ENCODE data around the gene PARVA.

PARVA gene

DNA sequence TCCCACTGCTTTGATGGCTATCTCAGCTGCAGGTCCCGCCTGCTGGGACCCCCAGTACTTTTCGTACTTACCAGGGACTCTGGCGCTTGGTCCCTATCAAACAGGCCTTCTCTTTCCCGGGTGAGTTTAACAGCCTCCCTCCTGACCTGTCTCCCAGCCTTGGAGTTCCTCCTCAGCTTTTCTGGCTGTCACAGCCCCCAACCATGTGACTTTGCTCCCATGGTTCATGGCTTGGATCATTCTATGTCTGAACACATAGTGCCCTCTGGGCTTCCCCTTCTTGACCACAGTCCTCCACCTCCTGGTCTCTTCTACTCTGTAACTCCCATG lies 56.9 kb downstream of the PARVA start:
- no peak for DNase-seq

DNA sequence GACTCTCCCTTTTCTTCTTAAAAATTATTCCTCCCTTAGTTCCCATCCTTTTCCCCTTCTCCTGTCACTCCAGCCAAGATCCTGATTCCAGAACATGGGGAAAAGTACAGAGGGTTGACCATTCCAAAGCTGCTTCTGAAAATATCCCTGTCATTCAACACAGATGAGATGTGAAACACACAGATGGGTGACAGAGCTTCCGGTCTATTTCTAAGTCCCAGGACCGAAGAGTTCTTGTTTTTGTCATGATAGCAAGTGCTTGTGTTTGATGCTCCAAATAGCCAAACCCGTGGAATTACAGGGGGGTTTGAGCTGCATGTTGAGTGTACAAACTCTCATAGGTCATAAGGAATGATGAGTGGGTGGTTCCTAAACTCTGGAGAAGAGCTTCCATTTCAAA lies 57.9 kb downstream of the PARVA start:
- DNase-seq, result no peak

DNA sequence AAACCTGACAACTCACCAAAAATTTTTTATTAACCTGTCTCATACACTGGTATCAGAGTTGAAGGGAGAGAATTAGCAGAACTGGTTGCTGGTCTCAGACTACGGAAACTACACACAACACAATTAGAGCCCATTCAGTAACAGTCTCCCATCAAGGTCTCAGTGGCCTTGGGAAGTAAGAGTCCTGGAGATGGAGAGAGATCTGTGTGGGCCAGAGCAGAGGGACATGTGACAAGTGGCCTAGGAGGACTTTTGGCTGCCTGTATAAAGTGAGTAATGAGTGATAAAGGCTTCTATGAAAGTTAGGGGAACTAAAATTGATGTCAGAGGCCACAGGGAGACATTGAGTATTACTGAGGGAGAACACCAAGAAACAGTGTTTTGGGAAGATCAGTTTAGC lies 58.9 kb downstream of the PARVA start:
- no peak for DNase-seq

DNA sequence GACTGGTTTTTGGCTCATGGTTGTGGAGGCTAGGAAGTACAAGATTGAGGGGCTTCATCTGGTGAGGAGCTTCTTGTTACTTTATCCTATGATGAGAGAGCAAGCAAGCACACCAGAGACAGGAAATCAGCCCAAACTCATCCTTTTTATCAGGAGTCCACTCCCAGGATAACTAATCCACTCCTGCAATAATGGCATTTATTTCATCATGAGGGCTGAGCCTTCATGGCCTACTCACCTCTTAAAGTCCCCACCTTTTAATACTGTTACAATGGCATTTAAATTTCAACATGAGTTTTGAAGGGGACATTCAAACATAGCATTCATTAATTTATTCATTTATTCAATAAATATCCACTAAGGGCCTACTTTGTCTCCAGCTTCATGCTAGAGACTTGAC lies 60.9 kb downstream of the PARVA start:
- DNase-seq, result no peak

DNA sequence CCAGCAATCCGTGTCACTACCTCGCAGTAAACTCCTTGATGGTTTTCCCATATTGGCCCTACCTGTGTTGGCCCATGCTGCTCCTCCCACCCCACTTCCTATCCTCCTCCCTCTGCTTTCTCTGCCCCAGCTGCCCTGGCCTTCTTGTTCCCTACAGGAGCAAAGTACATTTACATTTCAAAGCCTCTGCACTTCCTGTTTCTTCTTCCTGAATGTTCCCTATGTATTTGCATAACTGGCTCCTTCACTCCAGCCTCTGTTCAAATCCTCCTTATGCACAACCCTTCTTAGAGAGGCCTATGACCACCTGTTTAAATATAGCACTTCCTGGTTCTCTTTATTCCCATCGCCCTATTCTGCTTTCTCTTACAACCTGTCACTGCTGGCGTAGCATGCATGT lies 62.2 kb downstream of the PARVA start:
- no peak for DNase-seq

DNA sequence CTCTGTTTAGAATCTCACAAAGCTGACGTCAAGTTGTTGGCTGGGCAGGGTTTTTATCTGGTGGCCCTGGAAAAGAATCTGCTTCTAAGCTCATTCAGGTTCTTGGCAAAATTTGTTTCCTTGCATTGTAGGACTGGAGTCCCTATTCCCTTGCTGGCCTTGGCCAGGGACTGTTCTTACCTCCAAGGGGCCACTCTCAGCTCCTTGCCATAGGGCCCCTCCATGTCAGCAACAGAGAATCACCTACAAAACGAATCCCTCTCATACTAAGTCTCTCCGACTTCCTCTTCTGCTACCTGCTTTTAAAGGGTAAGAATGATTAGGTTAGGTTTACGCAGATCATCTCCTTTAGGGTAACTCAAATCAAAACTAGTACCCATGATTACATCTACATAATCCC lies 63.2 kb downstream of the PARVA start:
- DNase-seq, result no peak

DNA sequence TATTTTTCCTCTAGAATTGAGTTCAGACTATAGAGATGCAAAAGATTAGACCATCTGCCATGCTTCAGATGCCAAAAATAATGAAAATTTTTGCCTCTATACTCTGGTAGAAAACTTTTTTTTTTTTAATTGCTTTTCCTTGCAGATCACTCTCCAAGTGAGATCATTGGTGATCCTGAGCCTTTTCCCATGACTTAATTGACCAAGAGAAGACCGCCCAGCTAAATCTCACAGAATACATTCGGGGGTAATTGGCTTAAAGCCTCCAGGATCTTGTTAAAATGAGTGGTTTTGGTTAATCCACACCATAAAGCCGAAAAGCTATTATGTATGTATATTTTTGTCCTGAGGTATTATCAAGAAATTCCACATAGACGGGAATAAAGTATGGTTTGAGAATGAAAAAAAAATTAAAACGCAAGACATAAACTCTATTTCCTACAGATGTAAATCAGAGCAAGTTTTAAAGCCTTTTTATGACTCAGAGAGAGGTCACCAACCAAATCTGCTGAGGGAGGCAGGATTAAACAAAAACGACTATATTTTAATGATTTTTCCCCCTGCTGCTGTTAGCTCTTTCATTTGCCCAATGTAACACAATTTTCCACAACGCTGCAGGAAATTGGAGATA lies 64.0 kb downstream of the PARVA start:
- DNase-seq, result no peak

DNA sequence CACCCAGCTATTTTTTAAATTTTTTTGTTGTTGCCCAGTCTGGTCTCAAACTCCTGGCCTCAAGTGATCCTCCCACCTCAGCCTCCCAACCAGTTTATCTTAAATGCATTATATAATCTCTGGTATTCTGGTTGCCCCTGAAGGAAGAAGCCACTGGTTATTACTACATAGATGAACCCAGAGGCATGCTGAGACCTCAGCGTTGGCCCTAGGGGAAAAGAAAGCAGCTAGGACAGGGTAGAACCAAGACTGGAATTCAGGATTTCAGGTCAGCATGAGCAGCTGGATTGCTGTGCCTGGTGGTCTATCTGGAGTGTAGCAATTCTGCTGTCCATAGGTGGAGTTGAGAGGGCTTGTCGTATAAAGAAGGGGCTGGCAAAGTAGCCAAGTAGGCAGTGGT lies 67.2 kb downstream of the PARVA start:
- no peak for DNase-seq

DNA sequence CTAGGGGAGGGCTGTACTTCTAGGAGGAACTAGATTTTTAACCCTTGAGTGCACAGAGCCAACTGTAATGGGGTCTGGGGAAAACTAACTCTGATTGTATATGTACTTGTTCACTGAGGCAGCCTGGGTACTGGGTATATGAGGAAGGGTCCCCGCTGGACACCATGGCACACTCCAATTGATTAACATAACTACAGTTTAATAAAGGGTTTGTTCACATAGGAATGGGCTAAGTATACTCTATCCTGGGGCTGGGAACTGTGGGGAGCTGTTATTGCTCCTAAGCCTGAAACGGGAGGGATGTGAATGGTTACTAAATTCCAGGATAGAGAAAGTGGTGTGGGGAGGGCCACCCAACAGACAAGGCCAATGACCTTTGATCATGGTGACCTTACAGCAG lies 67.6 kb downstream of the PARVA start:
- DNase-seq, result no peak

DNA sequence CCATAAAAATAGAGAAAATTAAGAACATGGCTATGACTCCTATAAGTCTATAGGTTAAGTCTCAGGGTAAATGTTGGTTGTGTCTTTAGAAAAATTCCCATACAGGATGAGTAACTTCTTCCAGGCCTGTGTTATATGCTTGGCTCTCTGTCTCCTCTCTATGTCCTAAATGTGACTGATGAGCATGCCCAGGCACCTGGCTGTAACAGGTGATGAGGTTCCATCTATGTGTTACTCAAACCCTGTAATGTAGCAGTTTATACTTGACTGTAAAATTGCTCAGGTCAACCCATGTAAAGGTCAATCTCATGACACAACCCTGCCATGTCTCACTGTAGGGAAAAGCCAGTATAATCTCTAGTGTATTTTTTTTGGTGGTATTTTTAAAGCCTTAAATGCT lies 69.5 kb downstream of the PARVA start:
- DNase-seq, result no peak

DNA sequence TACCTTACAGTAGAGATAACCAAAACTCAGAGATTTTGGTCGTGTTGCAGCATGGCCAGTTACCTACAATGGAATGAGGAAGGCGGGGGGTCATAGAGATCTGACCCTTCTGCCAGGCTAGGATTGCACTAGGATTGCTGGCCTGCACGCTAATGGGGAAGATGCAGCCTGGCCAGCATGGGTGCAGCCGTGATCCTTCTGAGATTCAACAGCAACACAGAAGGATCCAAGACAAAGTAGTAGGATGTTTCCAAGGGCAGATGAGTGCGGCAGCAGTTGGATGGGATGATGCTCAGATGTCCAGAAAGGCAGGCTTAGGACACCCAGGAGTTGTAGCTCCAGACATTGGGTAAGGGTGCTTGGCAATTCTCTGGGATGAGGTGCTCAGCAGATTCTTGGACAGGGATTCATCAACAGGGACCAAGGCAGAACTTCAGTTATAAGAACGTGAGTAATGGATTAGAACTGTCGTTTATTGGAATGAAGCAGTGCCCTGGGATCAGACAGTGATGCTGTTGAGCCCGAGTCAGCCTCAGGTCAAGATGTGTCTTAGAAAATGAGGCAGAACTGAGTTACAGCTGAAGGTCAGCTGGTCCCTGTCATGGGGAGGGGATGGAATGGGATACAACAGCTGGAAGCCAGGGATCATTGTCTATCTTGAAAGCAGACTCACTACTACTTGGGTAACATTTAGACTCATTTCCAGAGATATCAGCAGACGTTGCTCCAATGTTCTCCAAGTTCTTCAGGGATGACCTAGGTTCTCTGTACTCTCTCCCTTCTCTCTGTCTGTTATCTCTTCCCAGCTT lies 71.0 kb downstream of the PARVA start:
- no peak for DNase-seq

DNA sequence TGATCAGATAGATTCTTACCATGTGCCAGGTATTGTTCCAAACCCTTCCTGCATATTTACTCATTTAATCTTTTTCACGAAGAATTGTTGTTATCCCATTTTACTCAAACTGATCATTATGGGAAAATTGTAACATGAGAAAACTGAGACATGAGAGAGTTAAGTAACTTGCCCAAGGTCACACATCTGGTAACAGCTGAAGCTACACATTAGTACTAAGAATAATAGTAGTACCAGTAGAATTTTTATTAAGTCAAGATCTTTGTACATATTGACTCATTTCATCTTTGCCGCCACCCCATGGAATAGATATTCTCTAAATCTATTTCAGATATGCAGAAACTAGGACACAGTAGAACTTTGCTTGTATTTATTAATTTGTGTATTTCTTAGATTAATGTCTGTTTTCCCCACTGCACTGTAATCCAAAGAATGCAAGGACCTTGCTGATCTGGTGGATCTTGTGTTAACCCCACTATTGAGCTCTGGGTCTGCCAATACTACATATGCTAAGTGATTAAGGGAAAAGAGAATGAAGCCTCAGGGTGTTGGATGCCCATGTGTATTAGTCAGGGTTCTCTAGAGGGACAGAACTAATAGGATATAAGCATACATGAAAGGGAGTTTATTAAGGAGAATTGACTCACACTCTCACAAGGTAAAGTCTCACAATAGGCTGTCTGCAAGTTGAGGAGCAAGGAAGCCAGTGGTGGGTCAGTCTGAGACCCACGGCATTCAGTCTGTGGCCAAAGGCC lies 72.8 kb downstream of the PARVA start:
- no peak for DNase-seq

DNA sequence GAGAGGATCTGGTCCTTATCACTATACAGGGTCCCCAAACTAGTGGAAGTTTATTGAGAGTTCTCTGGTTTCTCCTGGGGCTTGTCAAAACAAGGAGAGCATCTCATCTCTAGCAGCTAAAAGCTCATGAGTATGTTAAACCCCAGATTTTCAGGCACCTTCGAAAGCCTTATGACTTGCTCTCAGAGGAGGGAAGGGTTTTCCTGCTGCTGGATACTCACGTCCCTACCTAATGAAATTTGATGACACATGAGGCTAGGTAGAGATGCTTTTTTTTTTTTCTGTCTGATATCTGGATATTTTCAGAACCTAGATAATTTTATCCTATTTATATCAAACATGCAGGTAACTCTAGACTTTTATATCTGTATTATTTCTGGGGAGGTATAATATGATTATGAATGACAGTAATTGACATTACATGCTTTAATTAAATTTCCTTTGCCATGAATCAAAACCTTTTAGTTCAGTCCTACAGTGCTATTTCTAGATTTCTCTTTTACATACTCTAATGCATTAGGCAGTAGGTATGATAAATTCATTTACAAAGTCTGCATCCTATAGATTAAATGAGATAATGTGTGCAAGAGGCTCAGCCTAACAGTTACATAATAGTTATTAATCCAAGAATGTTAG lies 73.9 kb downstream of the PARVA start:
- no peak for DNase-seq

DNA sequence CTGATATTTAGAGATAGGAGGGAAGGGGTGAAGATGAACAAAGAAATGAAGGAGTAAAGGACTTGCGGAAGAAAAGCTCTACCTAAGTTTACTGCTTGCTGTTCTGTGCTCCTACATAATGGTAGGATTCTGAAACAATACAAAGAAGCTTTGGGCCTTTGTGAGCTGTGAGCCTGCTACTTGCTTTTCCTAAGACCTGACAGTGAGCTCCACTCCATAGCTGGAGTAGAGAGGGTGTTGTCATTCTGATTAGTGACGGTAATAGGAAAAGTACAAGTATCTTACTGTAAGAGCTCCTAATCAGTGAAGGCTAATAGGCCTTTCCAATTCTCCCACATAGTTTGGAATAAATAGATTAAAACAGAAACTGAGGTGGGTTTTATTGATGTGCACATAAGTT lies 75.9 kb downstream of the PARVA start:
- DNase-seq, result no peak

DNA sequence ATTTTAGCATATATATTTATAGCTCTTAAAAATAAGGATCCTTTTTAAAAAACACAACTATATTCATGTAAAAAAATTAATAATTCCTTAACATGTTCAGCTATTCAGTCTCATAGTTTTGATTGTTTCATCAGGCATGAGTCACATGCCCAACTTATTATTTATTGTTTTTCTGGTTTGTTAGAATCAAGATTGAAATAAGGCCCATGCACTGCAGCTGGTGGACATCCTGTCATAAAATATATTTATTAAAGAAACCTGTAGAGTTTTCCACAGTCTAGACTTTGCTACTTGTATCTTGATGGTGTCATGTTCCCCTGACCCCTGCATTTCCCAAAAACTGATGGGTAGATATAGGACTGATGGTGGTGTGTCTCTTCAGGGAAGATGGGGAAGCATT lies 77.4 kb downstream of the PARVA start:
- DNase-seq, result no peak

DNA sequence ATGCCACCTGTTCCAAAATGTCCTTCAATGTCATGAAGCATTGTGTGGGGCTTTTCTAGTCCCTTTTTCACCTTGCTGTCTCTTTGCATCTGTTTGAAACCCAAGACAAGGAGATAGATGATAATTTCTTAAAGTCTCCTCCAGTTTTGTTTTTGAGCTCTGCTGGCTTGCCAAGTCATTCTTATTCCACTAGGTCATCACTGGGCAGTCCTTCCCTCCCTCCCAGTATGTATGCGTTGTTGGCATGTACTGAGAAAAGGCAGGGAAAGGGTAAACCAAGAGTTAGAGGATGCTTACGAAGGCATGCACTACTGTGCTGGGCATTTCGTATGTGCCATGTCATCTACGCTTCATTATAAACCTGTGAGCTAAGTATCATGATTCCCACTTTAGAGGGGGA lies 78.6 kb downstream of the PARVA start:
- no peak for DNase-seq

DNA sequence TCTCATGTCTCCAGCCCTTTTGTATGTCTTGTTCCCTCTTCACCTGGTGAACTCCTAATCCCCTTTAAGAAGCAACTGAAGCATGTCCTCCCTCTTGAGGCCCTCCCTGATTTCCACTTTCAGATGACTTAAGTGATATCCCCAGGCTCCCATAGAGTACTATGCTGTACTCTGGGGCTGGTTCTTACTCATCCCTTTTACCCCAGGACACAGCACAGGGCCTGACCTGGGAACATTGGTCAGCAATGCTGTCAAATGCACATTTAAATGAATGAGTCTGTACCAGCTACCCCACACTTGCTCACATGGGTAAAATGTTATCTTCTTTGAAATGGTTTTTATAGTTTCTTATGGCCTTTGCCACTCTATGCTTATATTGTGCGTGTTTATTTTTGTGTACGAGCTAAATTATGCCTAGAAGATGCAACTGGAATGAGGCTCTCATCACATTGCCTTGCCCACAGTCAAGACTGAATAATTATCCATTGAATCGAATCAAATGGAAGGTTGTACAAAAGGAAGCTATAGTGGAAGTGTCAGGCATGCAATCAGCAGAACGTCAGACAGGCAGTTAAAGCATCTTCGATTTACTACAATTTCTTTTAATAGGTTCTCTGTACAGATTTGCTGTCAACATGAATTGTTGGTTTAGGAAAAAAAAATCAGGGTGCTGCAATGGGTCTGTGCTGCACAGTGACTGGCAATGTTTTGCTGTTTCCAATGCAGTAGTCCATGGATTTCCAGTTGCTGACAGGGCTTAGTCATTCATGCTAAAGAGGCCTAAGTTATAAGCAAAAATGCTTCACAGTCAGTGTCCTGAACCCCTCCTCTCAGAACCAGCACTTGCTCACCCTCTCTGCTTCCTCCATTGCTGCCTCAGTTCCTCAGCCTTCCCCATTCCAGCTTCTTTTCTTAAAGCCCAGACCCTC lies 79.5 kb downstream of the PARVA start:
- DNase-seq, result no peak

DNA sequence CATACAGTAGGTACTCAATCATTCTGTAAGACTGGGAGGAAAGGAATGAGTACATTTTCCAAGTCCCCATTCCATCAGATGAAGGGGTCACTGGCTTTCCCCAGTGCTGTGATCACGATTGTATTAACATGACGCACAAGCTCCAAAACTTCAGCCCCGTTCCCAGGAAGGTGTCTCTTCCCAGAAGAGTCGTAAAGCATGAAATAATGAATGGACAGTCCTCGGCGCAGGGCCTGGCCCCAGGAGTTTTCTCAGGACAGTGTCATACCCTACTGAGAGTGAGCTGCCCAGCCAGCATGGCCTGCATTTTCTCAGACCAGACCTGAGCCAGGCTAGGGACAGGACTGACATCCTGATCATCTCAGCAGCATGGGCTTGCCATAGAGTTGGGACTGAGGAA lies 80.7 kb downstream of the PARVA start:
- DNase-seq, result no peak

DNA sequence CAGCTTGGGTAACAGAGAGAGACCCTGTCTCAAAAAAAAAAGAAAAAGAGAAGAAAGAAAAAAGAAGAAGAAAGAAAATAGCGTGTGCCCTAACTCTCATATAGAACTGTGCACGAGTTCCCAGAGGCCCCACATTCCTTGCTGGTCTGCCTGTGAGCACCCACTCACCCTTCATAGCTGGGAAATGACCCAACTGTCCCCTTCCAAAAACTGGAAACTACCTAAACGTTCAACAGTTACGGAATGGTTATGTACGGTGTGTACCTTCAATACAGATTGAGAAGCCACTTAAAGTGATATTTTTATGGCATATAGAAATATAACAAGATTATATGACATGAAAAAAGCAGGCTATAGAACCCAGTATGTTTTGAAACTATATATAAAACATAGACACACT lies 82.0 kb downstream of the PARVA start:
- DNase-seq, result no peak

DNA sequence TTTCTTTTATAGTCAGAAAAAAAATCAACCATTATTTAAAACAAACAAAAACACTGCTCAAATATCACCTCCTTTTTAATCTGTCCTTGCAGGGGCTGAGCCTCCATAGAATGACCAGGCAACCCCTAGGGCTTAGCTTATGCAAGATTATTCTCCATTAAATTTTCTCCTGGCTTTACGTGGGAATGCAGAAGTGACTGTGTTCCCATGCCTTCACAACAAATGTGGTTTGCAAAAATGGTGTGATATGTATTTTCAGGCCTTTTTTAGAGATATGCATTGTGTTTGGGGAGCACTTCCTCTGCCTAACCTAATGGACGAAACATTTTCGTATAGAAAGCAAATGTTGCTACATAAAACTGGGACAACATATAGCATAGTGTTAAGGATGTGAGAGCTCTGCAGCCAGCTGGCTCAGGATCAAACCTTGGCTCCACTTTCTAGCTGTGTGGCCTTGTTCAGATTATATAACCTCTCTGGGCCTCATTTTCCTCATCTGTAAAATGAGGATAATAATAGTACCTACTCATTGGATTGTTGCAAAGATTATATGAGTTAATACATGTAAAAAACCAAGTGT lies 82.6 kb downstream of the PARVA start:
- DNase-seq, result no peak

DNA sequence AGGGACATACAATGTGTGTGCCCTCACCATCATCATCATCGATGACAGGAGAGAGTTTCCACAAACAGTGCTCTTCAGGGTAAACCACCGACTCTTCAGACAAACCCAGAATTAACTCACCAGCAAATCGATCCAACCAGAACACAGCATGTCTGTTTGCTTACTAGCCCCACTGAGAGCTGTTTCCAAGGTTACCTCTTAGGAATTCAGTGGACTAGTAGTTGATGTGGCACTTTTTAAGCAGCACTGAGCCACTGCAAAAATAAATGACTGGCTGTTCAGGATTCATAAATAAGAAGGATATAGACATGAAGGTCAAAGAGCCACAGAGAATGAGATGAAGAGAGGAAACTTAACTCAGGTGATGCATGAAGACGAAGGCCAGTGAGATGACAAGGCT lies 83.1 kb downstream of the PARVA start:
- DNase-seq, result no peak

DNA sequence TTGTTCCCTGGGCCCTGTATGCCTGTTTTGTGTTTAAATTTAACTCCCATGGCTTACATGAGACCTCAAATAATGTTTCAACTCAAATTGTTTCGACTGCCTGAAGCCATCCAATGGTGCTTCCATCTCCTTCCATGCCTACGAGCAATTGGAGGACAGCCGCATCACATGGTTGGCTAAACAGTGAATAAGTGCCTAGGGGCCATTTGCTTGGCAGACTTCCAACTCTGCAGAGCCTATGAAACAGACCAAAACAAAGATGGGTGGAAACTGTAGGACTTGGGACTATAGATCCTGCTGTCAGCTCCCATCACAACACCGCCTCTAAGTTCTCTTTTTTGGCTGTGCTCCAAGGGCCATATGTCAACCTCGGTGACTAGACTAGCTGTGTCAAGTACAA lies 84.1 kb downstream of the PARVA start:
- peak; percentile 61 for DNase-seq

Measured in NCI-H1048 (cell line).